MM.1S (cell line): ENCODE data around the gene NDUFS8.

Experiments
- EZH2 ChIP-seq: fragments of 300-600 bp; sonication (generic); optimal IDR thresholded peaks from 2 replicates; pipeline ENCODE3; 2017; ENCODE audit warnings: low read depth, mild to moderate bottlenecking, antibody characterized with exemption, low read length, mixed read lengths
- EZH2phosphoT487 ChIP-seq: fragments of 300-600 bp; sonication (generic); IDR thresholded peaks from 2 replicates; pipeline ENCODE4 v1.6.1; 2018; ENCODE audit warnings: antibody characterized with exemption, low read length
- TF ChIP-seq, protein P1 (sequence below): fragments of 300-600 bp; sonication (generic); IDR thresholded peaks from 2 replicates; pipeline ENCODE4 v1.5.1; 2016; ENCODE audit warnings: antibody characterized with exemption, low read length, mixed read lengths

DNA sequence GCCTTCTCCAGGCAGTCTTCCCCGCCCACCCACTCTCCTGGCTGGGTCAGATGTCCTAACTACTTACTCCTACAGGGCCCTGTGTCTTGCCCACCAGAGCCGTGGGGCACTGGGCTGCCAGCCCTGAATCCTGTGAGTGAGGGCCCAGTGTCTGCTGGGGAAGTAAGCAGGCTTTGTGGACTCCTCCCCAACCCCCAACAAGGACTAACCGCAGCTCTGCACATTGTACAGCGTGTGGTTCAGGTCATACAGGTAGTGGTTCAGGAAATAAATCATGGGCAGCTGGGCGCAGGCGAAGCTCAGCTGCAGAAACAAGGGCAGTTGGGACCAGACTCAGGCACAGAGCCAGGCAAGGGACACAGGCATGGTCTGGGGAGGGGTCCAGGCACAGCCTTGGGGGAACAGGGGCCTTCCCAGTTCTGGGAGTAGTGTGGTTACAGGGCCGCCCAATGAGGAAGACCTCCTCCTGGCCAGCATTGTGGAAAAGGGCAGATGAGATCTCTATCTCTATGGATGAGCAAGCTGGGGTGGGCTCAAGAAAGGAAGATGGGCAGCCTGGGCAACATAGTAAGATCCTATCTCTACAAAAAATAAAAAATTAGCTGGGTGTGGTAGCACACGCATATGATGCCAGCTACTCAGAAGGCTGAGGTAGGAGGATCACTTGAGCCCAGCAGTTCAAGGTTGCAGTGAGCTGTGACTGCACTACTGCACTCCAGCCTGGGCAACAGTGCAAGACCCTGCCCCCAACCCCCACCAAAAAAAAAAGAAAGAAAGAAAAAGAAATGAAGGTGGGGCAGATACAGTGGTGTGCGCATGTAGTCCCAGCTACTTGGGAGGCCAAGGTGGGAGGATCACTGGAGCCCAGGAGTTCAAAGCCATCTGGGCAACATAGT, 32.1 kb upstream of the NDUFS8 start:
- TF ChIP-seq, protein P1, sequence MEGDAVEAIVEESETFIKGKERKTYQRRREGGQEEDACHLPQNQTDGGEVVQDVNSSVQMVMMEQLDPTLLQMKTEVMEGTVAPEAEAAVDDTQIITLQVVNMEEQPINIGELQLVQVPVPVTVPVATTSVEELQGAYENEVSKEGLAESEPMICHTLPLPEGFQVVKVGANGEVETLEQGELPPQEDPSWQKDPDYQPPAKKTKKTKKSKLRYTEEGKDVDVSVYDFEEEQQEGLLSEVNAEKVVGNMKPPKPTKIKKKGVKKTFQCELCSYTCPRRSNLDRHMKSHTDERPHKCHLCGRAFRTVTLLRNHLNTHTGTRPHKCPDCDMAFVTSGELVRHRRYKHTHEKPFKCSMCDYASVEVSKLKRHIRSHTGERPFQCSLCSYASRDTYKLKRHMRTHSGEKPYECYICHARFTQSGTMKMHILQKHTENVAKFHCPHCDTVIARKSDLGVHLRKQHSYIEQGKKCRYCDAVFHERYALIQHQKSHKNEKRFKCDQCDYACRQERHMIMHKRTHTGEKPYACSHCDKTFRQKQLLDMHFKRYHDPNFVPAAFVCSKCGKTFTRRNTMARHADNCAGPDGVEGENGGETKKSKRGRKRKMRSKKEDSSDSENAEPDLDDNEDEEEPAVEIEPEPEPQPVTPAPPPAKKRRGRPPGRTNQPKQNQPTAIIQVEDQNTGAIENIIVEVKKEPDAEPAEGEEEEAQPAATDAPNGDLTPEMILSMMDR, result no peak
- TF ChIP-seq EZH2, result no peak
- TF ChIP-seq EZH2phosphoT487, result no peak
